Activated naive CD4-positive, alpha-beta T cell treated with Interleukin-2 at 50 U/mL for 16 hours (primary cell): ENCODE results near the gene PRPS2.

Source experiments
- DNase-seq: peaks from one replicate; pipeline ENCODE4 v3.0.0-alpha.2; 2020

Gene PRPS2

GRCh38 chrX:12791257-12792228 is at the start of gene PRPS2:
Gene PRPS2, plus strand, starts transcription at chrX:12791412. Its CDS starts 86 bp downstream, at chrX:12791498.
- DNase-seq = peak; percentile 75

DNA sequence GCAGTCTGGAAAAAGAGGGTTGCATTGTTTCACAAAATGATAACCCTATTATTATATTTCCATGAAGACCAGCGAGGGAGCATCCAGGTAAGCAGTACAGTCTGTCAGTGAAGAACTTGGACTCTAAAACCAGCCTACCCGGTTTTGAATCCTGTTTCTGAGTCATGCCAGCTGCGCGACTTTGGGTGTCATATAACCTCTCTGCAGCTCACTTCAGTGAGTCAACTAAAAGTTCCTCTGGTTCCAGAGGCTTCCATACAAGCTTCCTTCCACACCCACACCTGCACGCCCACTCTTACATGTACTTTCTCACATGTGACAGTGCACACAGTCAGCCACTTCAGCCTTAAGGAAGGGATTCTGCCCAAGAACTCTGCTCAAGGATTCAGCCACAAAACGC is 49.8 kb upstream of the PRPS2 start:
- no peak for DNase-seq

DNA sequence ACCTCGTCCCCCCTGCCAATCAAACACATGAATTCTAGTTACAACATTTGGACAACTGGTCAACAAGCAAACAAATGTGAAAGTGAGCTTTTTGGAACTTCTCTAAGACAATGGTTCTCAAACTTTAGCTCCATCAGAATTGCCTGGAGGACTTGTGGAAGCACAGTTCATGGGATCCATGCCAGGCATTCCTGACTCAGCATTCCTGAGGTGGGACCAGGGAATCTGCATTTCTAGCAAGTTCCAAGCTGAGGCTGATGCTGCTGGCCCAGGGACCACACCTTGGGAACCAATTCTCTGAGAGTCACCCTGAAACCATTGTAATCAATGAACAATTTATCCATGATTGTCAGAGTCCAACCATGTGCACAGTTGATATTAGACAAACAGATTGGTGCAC is 43.8 kb upstream of the PRPS2 start:
- no peak for DNase-seq

DNA sequence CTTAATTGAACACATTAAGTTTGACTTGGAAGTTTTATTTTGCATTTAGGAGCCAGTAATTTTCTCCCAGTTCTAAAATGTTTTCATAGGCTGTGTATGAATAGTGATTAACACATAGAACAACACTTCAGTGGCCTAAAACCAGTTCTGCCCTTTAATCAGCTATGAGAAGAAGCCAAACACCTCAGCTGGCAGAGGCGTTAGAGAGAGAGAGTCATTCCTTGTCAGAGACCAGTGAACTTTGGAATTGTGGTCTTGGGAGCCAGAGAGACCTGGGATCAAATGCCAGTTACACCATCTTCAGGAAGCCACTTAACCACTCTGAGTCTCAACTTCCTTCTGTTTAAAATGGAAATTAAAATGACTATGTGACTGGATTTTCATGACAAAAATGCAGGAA is 39.3 kb upstream of the PRPS2 start:
- DNase-seq = no peak

DNA sequence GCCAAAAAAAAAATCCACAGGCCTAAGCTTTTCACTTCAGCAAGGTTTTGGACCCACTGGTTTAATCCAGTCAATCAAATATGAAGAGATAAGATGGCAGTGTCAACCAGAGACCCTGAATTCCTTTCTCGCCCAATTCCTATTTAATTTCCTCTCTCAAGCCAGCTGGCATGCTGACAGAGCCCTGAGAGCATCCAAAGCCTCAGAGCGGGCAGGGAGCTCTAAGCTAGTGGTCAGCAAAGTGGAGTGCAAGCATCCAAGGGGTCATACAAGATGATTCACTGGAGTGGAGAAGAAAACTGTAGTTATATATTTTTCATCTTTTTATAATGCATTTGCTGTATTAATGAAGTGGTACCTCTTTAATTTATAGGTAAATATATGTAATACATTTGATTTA is 37.8 kb upstream of the PRPS2 start:
- no peak for DNase-seq

DNA sequence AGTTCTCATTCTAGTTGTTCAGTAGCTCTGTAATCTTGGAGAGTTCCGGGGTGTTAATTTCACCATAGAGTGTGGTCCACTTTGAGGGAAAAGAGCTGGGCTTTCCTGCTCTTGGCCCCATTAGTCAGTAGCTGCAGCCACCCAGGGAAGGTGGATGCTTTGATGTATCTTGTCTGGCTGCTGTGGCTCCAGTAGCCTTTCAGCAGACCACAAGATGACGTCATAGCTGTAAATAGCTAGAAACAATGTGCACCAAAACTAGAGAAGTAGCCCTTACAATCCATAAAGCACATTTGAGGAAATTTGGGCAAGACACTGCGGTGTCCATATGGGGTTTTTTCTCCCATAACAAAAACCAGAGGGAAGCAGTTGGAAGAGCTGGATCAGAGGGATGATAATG is 32.9 kb upstream of the PRPS2 start:
- DNase-seq = no peak

- no peak for DNase-seq
Observed at GRCh38 chrX:12767856-12768255, 23.4 kb upstream of the PRPS2 start.

DNA sequence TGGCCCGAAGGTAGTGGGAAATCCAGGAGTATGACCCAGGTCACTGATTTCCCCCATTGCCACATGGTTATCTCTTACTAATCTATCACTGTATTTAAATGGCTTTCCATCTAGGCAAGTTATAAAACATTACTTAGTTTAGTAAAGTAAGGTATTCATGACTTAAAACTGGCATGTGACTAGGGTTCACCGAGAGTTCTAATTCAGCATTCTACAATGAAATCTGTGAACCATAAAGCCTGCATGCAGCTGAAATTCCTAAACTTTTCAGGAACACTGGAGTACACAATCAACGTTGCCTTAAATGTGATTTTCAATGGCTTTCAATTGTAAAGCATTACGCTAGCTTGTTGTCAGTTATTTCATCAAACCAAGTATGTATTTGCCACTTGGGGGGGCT is 22.7 kb upstream of the PRPS2 start:
- DNase-seq = no peak

DNA sequence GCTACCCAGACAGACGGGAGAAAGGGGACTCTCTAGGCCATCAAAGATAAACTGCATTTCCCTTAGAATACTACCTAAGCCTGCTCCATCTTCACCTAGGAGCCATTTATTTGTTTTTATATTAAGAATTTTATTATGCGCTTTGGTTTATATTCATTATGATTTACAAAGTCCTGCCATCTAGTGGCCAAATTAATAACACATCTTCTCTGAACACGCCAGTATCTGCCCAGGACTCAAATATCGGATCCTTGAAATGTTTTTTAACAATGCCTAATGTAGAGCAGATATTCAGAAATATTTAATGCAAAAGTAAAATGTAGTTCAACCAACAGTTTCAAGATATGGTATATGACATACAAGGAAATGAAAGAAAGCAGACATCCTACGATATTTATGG is 20.8 kb upstream of the PRPS2 start:
- no peak for DNase-seq

DNA sequence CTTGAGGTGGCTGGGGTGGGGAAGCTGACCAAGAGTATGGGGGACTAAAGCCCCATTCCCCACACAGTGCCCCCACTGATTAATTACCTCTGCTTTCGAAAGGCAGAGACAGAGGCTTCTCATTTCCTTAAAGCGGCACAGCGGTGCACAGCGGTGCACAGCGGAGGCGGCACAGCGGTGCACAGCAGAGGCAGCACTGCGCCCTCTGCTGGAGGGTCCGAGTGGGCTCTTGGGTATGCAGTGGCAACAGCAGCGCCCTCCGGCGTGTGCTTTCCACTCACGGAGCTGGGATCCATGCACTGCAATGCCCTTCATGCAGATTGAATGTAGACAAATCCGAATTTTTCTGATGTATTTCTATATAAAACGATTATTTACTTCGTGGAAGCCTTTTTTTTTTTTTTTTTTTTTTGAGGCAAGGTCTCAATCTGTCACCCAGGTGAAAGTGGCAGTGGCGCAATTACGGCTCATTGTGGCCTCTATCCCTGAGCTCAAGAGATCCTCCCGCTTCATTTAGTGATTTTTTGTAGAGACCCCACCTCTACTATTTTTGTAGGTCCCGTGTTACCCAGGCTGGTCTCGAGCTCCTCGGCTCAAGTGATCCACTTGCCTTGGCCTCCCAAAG is 19.7 kb upstream of the PRPS2 start:
- peak; percentile 68 for DNase-seq

GRCh38 chrX:12777670-12778069 is 13.5 kb upstream of the PRPS2 start:
- no peak for DNase-seq

GRCh38 chrX:12779534-12779933 is 11.7 kb upstream of the PRPS2 start:
- no peak for DNase-seq

GRCh38 chrX:12788645-12789044 is 2.6 kb upstream of the PRPS2 start:
- DNase-seq = no peak

DNA sequence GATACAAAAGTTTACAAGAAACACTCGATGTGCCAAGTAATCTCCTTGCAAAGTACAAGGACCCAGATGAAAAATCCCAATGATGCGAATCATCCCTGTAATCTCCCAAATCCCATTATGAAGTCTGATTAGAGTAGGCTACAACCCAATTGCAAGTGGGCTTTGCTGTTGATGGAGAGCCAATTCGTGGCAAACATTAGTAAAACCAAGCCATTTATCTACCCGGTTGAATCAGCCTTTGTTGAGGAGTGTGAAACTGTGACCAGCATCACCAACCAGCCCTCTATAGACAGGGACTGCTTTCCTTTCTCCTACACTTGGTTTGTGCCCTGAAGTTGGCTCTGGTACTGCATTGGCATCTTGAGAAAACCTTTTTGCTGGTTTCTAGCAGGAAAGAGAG is 1.2 kb upstream of the PRPS2 start:
- no peak for DNase-seq

- DNase-seq = no peak
Observed at GRCh38 chrX:12790885-12791256, 341 bp upstream of the PRPS2 start.

DNA sequence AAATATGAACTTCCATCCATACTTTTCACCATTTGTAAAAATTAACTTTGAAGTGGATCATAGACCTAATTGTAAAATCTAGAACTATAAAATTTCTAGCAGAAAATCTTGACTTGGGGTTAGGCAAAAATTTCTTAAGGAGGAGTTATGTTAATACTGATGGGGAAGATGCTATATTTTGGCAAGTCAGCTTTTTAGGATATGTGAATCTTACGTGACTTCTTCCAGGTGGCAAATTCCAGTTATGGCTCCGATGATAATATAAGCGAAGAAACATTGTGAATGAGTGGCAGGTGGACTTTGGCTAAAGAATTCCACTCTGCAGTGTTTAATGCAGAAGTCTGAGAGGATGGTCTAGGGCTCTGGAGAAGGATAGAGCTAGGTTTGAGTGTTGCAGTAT is 1.5 kb downstream of the PRPS2 start:
- no peak for DNase-seq

DNA sequence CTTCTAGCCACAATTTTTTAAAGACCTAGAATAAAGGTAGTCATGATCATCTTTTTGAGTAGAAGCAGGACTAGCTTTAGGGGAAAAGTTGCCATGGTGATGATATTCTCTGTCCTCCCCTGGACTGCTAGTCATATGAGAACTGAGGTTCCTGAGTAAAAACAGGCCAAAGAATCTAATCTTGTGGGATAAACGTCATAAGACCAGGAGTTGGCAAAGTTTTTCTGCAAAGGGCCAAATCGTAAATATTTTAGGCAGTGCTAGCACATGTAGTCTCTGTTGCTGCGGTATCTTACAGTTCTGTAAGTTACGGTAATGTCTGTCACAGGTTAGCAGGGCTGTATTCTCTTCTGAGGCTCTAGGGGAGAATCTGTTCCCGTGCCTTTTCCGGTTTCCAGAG is 3.4 kb downstream of the PRPS2 start:
- no peak for DNase-seq

GRCh38 chrX:12798601-12799000 is 7.4 kb downstream of the PRPS2 start:
- no peak for DNase-seq

DNA sequence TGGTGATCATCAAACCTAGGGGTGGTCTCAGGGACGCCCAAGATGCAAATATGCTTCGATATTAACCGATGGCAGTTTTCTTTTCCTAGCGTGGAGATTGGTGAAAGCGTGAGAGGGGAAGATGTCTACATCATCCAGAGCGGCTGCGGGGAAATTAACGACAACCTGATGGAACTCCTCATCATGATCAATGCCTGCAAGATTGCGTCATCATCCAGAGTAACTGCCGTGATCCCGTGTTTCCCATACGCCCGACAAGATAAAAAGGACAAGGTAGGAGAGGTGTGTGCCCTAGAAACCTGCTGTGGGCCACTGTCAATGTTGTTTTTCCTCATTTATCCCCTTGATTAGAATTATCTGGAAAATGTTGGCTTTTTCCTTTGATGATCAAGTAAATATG is 7.9 kb downstream of the PRPS2 start:
- DNase-seq = no peak

GRCh38 chrX:12802741-12803140 is 11.5 kb downstream of the PRPS2 start:
- DNase-seq = no peak

- no peak for DNase-seq
Observed at GRCh38 chrX:12804655-12805054, 13.4 kb downstream of the PRPS2 start.

GRCh38 chrX:12805333-12805732 is 14.1 kb downstream of the PRPS2 start:
- DNase-seq = no peak

GRCh38 chrX:12811658-12812057 is 20.4 kb downstream of the PRPS2 start:
- DNase-seq = no peak

- peak; percentile 16 for DNase-seq
Observed at GRCh38 chrX:12814420-12814819, 23.2 kb downstream of the PRPS2 start.

DNA sequence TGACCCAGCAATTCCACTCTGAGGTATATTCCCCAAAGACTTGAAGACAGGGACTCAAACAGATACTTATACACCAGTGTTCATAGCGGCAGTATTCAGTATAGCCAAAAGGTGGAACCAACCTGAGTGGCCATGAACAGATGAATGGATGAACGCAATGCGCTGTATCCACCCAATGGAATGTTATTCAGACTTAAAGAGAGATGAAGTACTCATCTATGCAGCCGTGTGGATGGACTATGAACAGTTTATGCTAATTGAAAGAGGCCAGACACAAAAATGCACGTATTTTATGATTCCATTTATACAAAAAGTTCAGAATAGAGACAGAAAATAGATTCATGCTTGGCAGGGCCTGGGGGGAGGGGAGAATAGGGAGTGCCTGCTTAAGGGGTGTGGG is 26.3 kb downstream of the PRPS2 start:
- DNase-seq = no peak
